Neural progenitor cell (in vitro differentiated cells): ENCODE results near the gene TMEM178B. TPM values are rescaled to one million over a fixed set of nuclear protein-coding genes. Genes with fewer than 3 reads are reported as not detected.
A peak's percentile ranks its signal among the peaks of the same experiment; 100 is the strongest.

Experiments used
- DNase-seq: peaks from one replicate; pipeline ENCODE4 v3.0.0-alpha.2; 2016; ENCODE audit warnings: low spot score
- H2AFZ ChIP-seq: fragments of 200-600 bp; sonication (generic); replicated peaks from 2 replicates; pipeline ENCODE4 v1.6.1; 2016; ENCODE audit warnings: antibody characterized with exemption
- H3F3A ChIP-seq: fragments of 200-600 bp; sonication (generic); 2 replicates; pipeline ENCODE4 v1.6.1; 2016; ENCODE audit warnings: antibody characterized with exemption, low read depth
- H3K27ac ChIP-seq: fragments of 200-600 bp; sonication (generic); 2 replicates; pipeline ENCODE4 v1.5.1; 2016; ENCODE audit warnings: mild to moderate bottlenecking
- H3K27me3 ChIP-seq: fragments of 200-600 bp; sonication (generic); 2 replicates; pipeline ENCODE4 v1.6.1; 2016; ENCODE audit warnings: mild to moderate bottlenecking, moderate library complexity
- H3K36me3 ChIP-seq: fragments of 200-600 bp; sonication (generic); 2 replicates; pipeline ENCODE4 v1.5.1; 2016
- H3K4me1 ChIP-seq: fragments of 200-600 bp; sonication (generic); 2 replicates; pipeline ENCODE4 v1.6.1; 2016; ENCODE audit warnings: mixed run types
- H3K4me2 ChIP-seq: fragments of 200-600 bp; sonication (generic); 2 replicates; pipeline ENCODE4 v1.6.1; 2016
- H3K4me3 ChIP-seq: fragments of 200-600 bp; sonication (generic); 2 replicates; pipeline ENCODE4 v1.5.1; 2016
- H3K79me2 ChIP-seq: fragments of 200-600 bp; sonication (generic); 2 replicates; pipeline ENCODE4 v1.6.1; 2016; ENCODE audit warnings: low read depth
- H3K9ac ChIP-seq: fragments of 200-600 bp; sonication (generic); 2 replicates; pipeline ENCODE4 v1.6.1; 2016
- H3K9me3 ChIP-seq: fragments of 200-600 bp; sonication (generic); 2 replicates; pipeline ENCODE4 v1.5.1; 2016; ENCODE audit warnings: low read depth
- H4K20me1 ChIP-seq: fragments of 200-600 bp; sonication (generic); 2 replicates; pipeline ENCODE4 v1.6.1; 2016; ENCODE audit warnings: low read depth
- H3K27ac Mint-ChIP-seq: 3 replicates; pipeline ENCODE4 v1.8.0; 2021; ENCODE audit warnings: mixed read lengths
- H3K27me3 Mint-ChIP-seq: 2 replicates; pipeline ENCODE4 v1.8.0; 2022; ENCODE audit warnings: low read depth, mild to moderate bottlenecking, inconsistent platforms, moderate library complexity, mixed read lengths; ENCODE audit not compliant: insufficient read depth
- H3K36me3 Mint-ChIP-seq: 3 replicates; pipeline ENCODE4 v1.8.0; 2021; ENCODE audit warnings: mixed read lengths
- H3K4me1 Mint-ChIP-seq: 3 replicates; pipeline ENCODE4 v1.8.0; 2021; ENCODE audit warnings: mixed read lengths
- H3K4me3 Mint-ChIP-seq: 3 replicates; pipeline ENCODE4 v1.8.0; 2021; ENCODE audit warnings: mild to moderate bottlenecking, moderate library complexity, mixed read lengths
- H3K9me3 Mint-ChIP-seq: 3 replicates; pipeline ENCODE4 v1.8.0; 2020; ENCODE audit warnings: mixed read lengths
- CTCF ChIP-seq: fragments of 200-600 bp; sonication (generic); IDR thresholded peaks from 2 replicates; pipeline ENCODE4 v1.5.1; 2017; ENCODE audit warnings: antibody characterized with exemption, mild to moderate bottlenecking
- EZH2 ChIP-seq: fragments of 200-600 bp; sonication (generic); IDR thresholded peaks from 2 replicates; pipeline ENCODE4 v1.6.1; 2017; ENCODE audit warnings: antibody characterized with exemption, mild to moderate bottlenecking, moderate library complexity
- EZH2phosphoT487 ChIP-seq: fragments of 200-600 bp; sonication (generic); IDR thresholded peaks from 2 replicates; pipeline ENCODE4 v1.6.1; 2017; ENCODE audit warnings: antibody characterized with exemption
- total RNA-seq: library from RNA; depleted of rRNA; stranded (reverse); fragments of >200 nt; gene quantifications from 2 replicates; pipeline ENCODE4 v1.2.3, GENCODE V29; 2015; ENCODE audit warnings: low replicate concordance

Gene TMEM178B
- total RNA-seq, 1 donor from 2014 or later = 2.9 TPM

- H3K4me3 ChIP-seq = no peak overlapping the region
- H3K27ac ChIP-seq = no peak overlapping the region
- H3K9me3 Mint-ChIP-seq = peaks cover 1% of the 10 kb centered on the region
- no peak for TF ChIP-seq EZH2
- no peak for TF ChIP-seq CTCF
- no peak for TF ChIP-seq EZH2phosphoT487
- no peak overlapping the region for H3K4me3 Mint-ChIP-seq
- peaks cover 35% of the 10 kb centered on the region for H3F3A ChIP-seq
- peak; percentile 26 for DNase-seq
- H3K4me2 ChIP-seq = no peak overlapping the region
- no peaks in the 10 kb centered on the region for H3K36me3 ChIP-seq
- no peak overlapping the region for H3K9ac ChIP-seq
- peaks cover 3% of the 10 kb centered on the region for H3K27me3 Mint-ChIP-seq
- H3K9me3 ChIP-seq = no peaks in the 10 kb centered on the region
- no peak overlapping the region for H2AFZ ChIP-seq
- no peaks in the 10 kb centered on the region for H3K79me2 ChIP-seq
- no peak overlapping the region for H3K27ac Mint-ChIP-seq
- peaks cover 25% of the 10 kb centered on the region for H4K20me1 ChIP-seq
- H3K4me1 ChIP-seq = peaks cover 41% of the 10 kb centered on the region
- H3K4me1 Mint-ChIP-seq = peaks cover 27% of the 10 kb centered on the region
- H3K36me3 Mint-ChIP-seq = no peaks in the 10 kb centered on the region
- no peaks in the 10 kb centered on the region for H3K27me3 ChIP-seq
Observed at GRCh38 chr7:141408440-141408839, 334.6 kb downstream of the TMEM178B start.

GRCh38 chr7:141409219-141409618, 335.4 kb downstream of the TMEM178B start:
- peaks cover 41% of the 10 kb centered on the region for H3K4me1 ChIP-seq
- H3K4me2 ChIP-seq = no peak overlapping the region
- H3K27ac ChIP-seq = no peak overlapping the region
- H3K27me3 Mint-ChIP-seq = no peaks in the 10 kb centered on the region
- no peaks in the 10 kb centered on the region for H3K36me3 ChIP-seq
- peaks cover 25% of the 10 kb centered on the region for H4K20me1 ChIP-seq
- H2AFZ ChIP-seq = no peak overlapping the region
- no peaks in the 10 kb centered on the region for H3K27me3 ChIP-seq
- no peak overlapping the region for H3K27ac Mint-ChIP-seq
- H3K4me3 Mint-ChIP-seq = no peak overlapping the region
- no peaks in the 10 kb centered on the region for H3K79me2 ChIP-seq
- H3K9ac ChIP-seq = no peak overlapping the region
- H3K4me1 Mint-ChIP-seq = peaks cover 26% of the 10 kb centered on the region
- H3K36me3 Mint-ChIP-seq = no peaks in the 10 kb centered on the region
- no peaks in the 10 kb centered on the region for H3K9me3 ChIP-seq
- no peak overlapping the region for H3K4me3 ChIP-seq
- peaks cover 35% of the 10 kb centered on the region for H3F3A ChIP-seq
- peaks cover 1% of the 10 kb centered on the region for H3K9me3 Mint-ChIP-seq
- TF ChIP-seq CTCF (no peak), EZH2 (no peak), EZH2phosphoT487 (no peak)
- no peak for DNase-seq

GRCh38 chr7:141409801-141410329, 336.0 kb downstream of the TMEM178B start:
- no peak for TF ChIP-seq EZH2
- no peak for TF ChIP-seq CTCF
- no peak for TF ChIP-seq EZH2phosphoT487
- Histone ChIP-seq H3K9ac (no peak overlapping the region), H3K36me3 (no peaks in the 10 kb centered on the region)

More at GRCh38 chr7:141409801-141410329, 336.0 kb downstream of the TMEM178B start:
- Mint-ChIP-seq H3K4me3 (peak overlapping the region; percentile 24), H3K27ac (peak overlapping the region; percentile 20), H3K36me3 (no peaks in the 10 kb centered on the region), H3K27me3 (no peaks in the 10 kb centered on the region), H3K9me3 (peaks cover 1% of the 10 kb centered on the region), H3K4me1 (peaks cover 26% of the 10 kb centered on the region)
- H3K4me1 ChIP-seq = peaks cover 41% of the 10 kb centered on the region
- peaks cover 35% of the 10 kb centered on the region for H3F3A ChIP-seq
- peak overlapping the region; percentile 36 for H3K4me3 ChIP-seq
- H4K20me1 ChIP-seq = peaks cover 25% of the 10 kb centered on the region
- DNase-seq = peak; percentile 81
- H2AFZ ChIP-seq = peak overlapping the region; percentile 34
- H3K27ac ChIP-seq = peak overlapping the region; percentile 67
- no peaks in the 10 kb centered on the region for H3K79me2 ChIP-seq
- no peaks in the 10 kb centered on the region for H3K27me3 ChIP-seq
- H3K4me2 ChIP-seq = peak overlapping the region; percentile 81
- H3K9me3 ChIP-seq = no peaks in the 10 kb centered on the region
